ENCODE measurements around the gene TRIM27.
"Not testable (repeated sequence)": the region's sequence is repeated elsewhere in the genome, so short reads cannot be mapped to it uniquely, and the experiment has no call there.

TRIM27 gene

GRCh38 chr6:28941684-28942448 lies 18.1 kb upstream of the TRIM27 start:
- no peak for DNase-seq

GRCh38 chr6:28940858-28941683 lies 17.3 kb upstream of the TRIM27 start:
- peak; percentile 95 for DNase-seq

GRCh38 chr6:28940294-28940857 lies 16.6 kb upstream of the TRIM27 start:
- DNase-seq = peak; percentile 83

GRCh38 chr6:28933069-28933468 lies 9.3 kb upstream of the TRIM27 start:
- DNase-seq = peak; percentile 57

- no peak for DNase-seq
These were observed 6.3 kb upstream of the TRIM27 start for GRCh38 chr6:28929887-28930620.

GRCh38 chr6:28929339-28929738 lies 5.6 kb upstream of the TRIM27 start:
- DNase-seq = not testable (repeated sequence)

- no peak for DNase-seq
These were observed 4.1 kb upstream of the TRIM27 start for GRCh38 chr6:28927846-28928245.

- peak; percentile 49 for DNase-seq
These were observed 916 bp downstream of the TRIM27 start for GRCh38 chr6:28922821-28923317.

GRCh38 chr6:28922004-28922820 lies 1.6 kb downstream of the TRIM27 start:
- DNase-seq = no peak

GRCh38 chr6:28920281-28920680 lies 3.5 kb downstream of the TRIM27 start:
- DNase-seq = no peak

GRCh38 chr6:28914941-28915340 lies 8.8 kb downstream of the TRIM27 start:
- no peak for DNase-seq

- no peak for DNase-seq
These were observed 12.7 kb downstream of the TRIM27 start for GRCh38 chr6:28910901-28911690.

GRCh38 chr6:28907394-28907793 lies 16.4 kb downstream of the TRIM27 start:
- DNase-seq = no peak

- DNase-seq = no peak
These were observed 17.1 kb downstream of the TRIM27 start for GRCh38 chr6:28906669-28907068.

- no peak for DNase-seq
These were observed 20.1 kb downstream of the TRIM27 start for GRCh38 chr6:28903686-28904085.

- DNase-seq = no peak
These were observed 22.0 kb downstream of the TRIM27 start for GRCh38 chr6:28901831-28902230.

GRCh38 chr6:28900577-28901256 lies 23.1 kb downstream of the TRIM27 start:
- DNase-seq = no peak

- no peak for DNase-seq
These were observed 25.1 kb downstream of the TRIM27 start for GRCh38 chr6:28898710-28898965.

GRCh38 chr6:28897369-28897745 lies 26.4 kb downstream of the TRIM27 start:
- no peak for DNase-seq

GRCh38 chr6:28896505-28897368 lies 27.0 kb downstream of the TRIM27 start:
- peak; percentile 87 for DNase-seq

Data from NCI-H82 (cell line).